Ishikawa (cell line): ENCODE data around the gene VWCE.
A peak's percentile ranks its signal among the peaks of the same experiment; 100 is the strongest.

ENCODE experiments used
- CEBPB ChIP-seq: IDR thresholded peaks from 2 replicates; pipeline ENCODE4 v1.6.1; 2012
- EP300 ChIP-seq: IDR thresholded peaks from 2 replicates; pipeline ENCODE4 v1.6.1; 2012; ENCODE audit warnings: borderline replicate concordance
- MAX ChIP-seq: IDR thresholded peaks from 2 replicates; pipeline ENCODE4 v1.6.1; 2012
- RAD21 ChIP-seq: IDR thresholded peaks from 2 replicates; pipeline ENCODE4 v1.6.1; 2012; ENCODE audit warnings: low read depth
- REST ChIP-seq: IDR thresholded peaks from 2 replicates; pipeline ENCODE4 v1.6.1; 2012; ENCODE audit warnings: low read depth, mild to moderate bottlenecking
- ZBTB7A ChIP-seq: IDR thresholded peaks from 2 replicates; pipeline ENCODE4 v1.6.1; 2012; ENCODE audit warnings: low read depth

GRCh38 chr11:61307354-61307753 lies 12.2 kb upstream of the VWCE start:
- TF ChIP-seq CEBPB: no peak
- TF ChIP-seq RAD21: no peak
- no peak for TF ChIP-seq EP300
- no peak for TF ChIP-seq ZBTB7A
- no peak for TF ChIP-seq MAX
- peak; percentile 72 for TF ChIP-seq REST
